Pancreas (tissue), 10 donors: ENCODE measurements around the gene SLC25A44. TPM values are rescaled to one million over a fixed set of nuclear protein-coding genes. Genes with fewer than 3 reads are reported as not detected.

Source experiments
- ATAC-seq, 4 donors: fragments of 200-7000 bp; cut with Tn5 transposase; one replicate each; pipeline versions ENCODE4 v1.8.0 to v1.9.1; 2020; ENCODE audit warnings: mild to moderate bottlenecking in 4 of 4, moderate library complexity in 4 of 4
- DNase-seq, 6 donors: peaks; one replicate each; pipeline ENCODE4 v3.0.0-alpha.2; 2020
- FAIRE-seq: peaks from 2 replicates; lab custom pipeline; 2012; peaks lifted over from hg19 to GRCh38; lab: Jason Lieb, UNC
- H3K27ac ChIP-seq, 4 donors: fragments of 200-600 bp; sonication (generic); 1 replicate in 3 of 4; 2 replicates in 1 of 4; pipeline versions ENCODE4 v1.5.0 to v1.8.0; 2020
- H3K27me3 ChIP-seq, 4 donors: fragments of 200-600 bp; one replicate each; pipeline ENCODE4 v1.8.0; 2021
- H3K36me3 ChIP-seq, 3 donors: fragments of 200-600 bp; sonication (generic) in 1 of 3; one replicate each; pipeline versions ENCODE4 v1.5.0 to v1.8.0; 2020 to 2021
- H3K4me1 ChIP-seq, 3 donors: fragments of 200-600 bp; one replicate each; pipeline ENCODE4 v1.8.0; 2021
- H3K4me3 ChIP-seq, 4 donors: fragments of 200-600 bp; sonication (generic) in 2 of 4; one replicate each; pipeline versions ENCODE4 v1.5.0 to v1.8.0; 2020 to 2021
- H3K9me3 ChIP-seq, 4 donors: fragments of 200-600 bp; one replicate each; pipeline ENCODE4 v1.8.0; 2021
- WGBS, 2 donors: extraction: QIAGEN DNeasy Blood & Tissue Kit; methylation state at CpG; one replicate each; pipeline ENCODE4 v1.1.7; 2013; 5-methylcytosine and 5-hydroxymethylcytosine counted together
- intact Hi-C, 3 donors: fragments of 100-400 bp; cut with DNase I; formaldehyde crosslinking; loops; one replicate each; pipeline versions ENCODE4 v1.11.1 to v1.14.2; 2022
- polyA plus RNA-seq, 2 donors: library from polyadenylated mRNA; stranded (reverse); fragments of 200-250 nt; gene quantifications; one replicate each; pipeline ENCODE4 v1.2.3, GENCODE V29; 2013
- total RNA-seq, 6 donors: library from RNA; stranded (reverse); fragmentation: NEBNext Ultra II Directional in 4 of 6; extraction: Animal tissue kit (Norgen Biotek cat#: 25700) in 4 of 6; gene quantifications; one replicate each; pipeline versions ENCODE4 v1.2.1 to v1.2.4, GENCODE V29; 2021 to 2023
- TF ChIP-seq, protein P1 (sequence below), 4 donors: fragments of 200-600 bp; sonication (generic) in 3 of 4; IDR thresholded peaks; one replicate each; pipeline versions ENCODE4 v1.5.0 to v1.8.0; 2021; ENCODE audit warnings: antibody characterized with exemption in 4 of 4
- donor health status: healthy with polysubstance abuse.
- donor health status: DM: no; HTN: no; CAD: no; lungs with moderate emphysema.
- donor health status: DM: no; HTN: no; CAD: no.
- donor health status: control.
- donor health status: control.
- donor health status: Bipolar disorder and iron deficiency.
- donor health status: DM: yes; HTN: yes; CAD: no.
- donor health status: DM: no; HTN: no; CAD: no.
- donor health status: DM: no; HTN: no; CAD: no.
- donor health status: DM: yes; HTN: yes; CAD: no.

SLC25A44 gene
- total and polyA plus RNA-seq, 8 donors, result 4.0 to 11.4 (median 6.7) TPM

DNA sequence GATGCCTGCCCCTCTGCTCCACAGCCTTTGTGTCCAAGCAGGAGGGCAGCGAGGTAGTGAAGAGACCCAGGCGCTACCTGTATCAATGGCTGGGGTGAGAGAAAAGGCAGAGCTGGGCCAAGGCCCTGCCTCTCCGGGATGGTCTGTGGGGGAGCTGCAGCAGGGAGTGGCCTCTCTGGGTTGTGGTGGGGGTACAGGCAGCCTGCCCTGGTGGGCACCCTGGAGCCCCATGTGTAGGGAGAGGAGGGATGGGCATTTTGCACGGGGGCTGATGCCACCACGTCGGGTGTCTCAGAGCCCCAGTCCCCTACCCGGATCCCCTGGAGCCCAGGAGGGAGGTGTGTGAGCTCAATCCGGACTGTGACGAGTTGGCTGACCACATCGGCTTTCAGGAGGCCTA, 48.8 kb downstream of the SLC25A44 start:
- H3K36me3 ChIP-seq, result peaks cover 0 to 17% (median 6%) of the 10 kb centered on the region in 3 donors
- H3K27me3 ChIP-seq, result no peaks in the 10 kb centered on the region
- intact Hi-C loops, result no loop called here
- H3K4me3 ChIP-seq, result no peak overlapping the region
- no peak for ATAC-seq
- WGBS, 2 donors, result 66 to 71% methylated on average over 10 of the region's 10 CpGs
- no peak for FAIRE-seq
- H3K9me3 ChIP-seq, result no peaks in the 10 kb centered on the region
- H3K4me1 ChIP-seq, result peaks cover 3 to 6% (median 6%) of the 10 kb centered on the region in 3 donors
- TF ChIP-seq, protein P1, sequence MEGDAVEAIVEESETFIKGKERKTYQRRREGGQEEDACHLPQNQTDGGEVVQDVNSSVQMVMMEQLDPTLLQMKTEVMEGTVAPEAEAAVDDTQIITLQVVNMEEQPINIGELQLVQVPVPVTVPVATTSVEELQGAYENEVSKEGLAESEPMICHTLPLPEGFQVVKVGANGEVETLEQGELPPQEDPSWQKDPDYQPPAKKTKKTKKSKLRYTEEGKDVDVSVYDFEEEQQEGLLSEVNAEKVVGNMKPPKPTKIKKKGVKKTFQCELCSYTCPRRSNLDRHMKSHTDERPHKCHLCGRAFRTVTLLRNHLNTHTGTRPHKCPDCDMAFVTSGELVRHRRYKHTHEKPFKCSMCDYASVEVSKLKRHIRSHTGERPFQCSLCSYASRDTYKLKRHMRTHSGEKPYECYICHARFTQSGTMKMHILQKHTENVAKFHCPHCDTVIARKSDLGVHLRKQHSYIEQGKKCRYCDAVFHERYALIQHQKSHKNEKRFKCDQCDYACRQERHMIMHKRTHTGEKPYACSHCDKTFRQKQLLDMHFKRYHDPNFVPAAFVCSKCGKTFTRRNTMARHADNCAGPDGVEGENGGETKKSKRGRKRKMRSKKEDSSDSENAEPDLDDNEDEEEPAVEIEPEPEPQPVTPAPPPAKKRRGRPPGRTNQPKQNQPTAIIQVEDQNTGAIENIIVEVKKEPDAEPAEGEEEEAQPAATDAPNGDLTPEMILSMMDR (IDR thresholded peaks at IDR 0.05), result no peak
- H3K27ac ChIP-seq, result no peak overlapping the region
- no peak for DNase-seq

DNA sequence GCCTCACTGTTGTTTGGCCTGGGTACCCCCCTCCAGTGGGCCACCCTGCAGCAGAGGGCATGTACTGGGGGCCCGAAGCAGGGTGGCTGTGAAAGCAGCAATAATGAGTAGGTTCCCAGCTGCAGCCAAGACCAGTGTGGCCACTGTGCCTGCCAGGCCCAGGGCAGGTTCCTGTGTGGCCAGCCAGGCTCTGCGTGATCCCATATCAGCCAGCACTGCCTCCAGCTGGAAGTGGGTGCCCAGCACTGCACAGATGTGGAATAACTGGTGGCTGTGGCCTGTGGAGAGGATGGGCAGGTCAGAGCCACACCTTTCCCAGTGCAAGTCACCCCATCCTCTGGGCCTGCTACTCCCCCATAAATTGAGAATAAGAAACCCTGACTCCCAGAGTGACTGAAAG, 50.2 kb downstream of the SLC25A44 start:
- TF ChIP-seq, protein P1 (IDR thresholded peaks at IDR 0.05), result no peak
- H3K36me3 ChIP-seq, result peaks cover 0 to 13% (median 0%) of the 10 kb centered on the region in 3 donors
- no peaks in the 10 kb centered on the region for H3K27me3 ChIP-seq
- peaks cover 3 to 6% (median 6%) of the 10 kb centered on the region in 3 donors for H3K4me1 ChIP-seq
- no peaks in the 10 kb centered on the region for H3K9me3 ChIP-seq
- ATAC-seq (no peak), DNase-seq (no peak), FAIRE-seq (no peak)
- intact Hi-C loops, result no loop called here
- H3K27ac ChIP-seq, result no peak overlapping the region
- H3K4me3 ChIP-seq, result no peak overlapping the region
- 55 to 63% methylated on average over 2 of the region's 2 CpGs for WGBS, 2 donors

DNA sequence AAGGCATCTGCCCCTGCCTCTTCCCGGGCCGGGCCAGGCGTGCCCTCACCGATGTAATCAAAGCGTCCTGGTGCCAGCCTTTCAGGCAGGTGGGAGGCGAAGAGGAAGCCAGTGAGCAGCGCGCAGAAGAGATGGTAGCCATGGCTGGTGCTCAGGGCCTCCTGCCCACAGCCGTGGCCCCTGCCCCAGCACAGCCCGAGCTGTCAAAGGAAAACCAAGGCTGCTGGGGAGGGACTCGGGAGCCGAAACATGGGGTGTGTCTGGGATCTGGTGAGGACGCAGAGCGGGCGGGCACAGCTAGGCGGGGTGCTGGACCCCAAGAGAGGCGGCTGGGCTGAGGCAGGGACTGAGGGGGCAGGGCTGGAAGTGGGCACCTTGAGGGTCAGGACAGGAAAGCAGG, 50.8 kb downstream of the SLC25A44 start:
- TF ChIP-seq, protein P1 (IDR thresholded peaks at IDR 0.05), result no peak
- H3K4me3 ChIP-seq, result no peak overlapping the region
- peaks cover 0 to 8% (median 0%) of the 10 kb centered on the region in 3 donors for H3K36me3 ChIP-seq
- WGBS, 2 donors, result 82 to 83% methylated on average over 17 of the region's 17 CpGs
- H3K4me1 ChIP-seq, result peaks cover 3 to 6% (median 6%) of the 10 kb centered on the region in 3 donors
- H3K9me3 ChIP-seq, result no peaks in the 10 kb centered on the region
- no peaks in the 10 kb centered on the region for H3K27me3 ChIP-seq
- ATAC-seq (no peak), DNase-seq (no peak), FAIRE-seq (no peak)
- intact Hi-C loops, result no loop called here
- H3K27ac ChIP-seq, result no peak overlapping the region

DNA sequence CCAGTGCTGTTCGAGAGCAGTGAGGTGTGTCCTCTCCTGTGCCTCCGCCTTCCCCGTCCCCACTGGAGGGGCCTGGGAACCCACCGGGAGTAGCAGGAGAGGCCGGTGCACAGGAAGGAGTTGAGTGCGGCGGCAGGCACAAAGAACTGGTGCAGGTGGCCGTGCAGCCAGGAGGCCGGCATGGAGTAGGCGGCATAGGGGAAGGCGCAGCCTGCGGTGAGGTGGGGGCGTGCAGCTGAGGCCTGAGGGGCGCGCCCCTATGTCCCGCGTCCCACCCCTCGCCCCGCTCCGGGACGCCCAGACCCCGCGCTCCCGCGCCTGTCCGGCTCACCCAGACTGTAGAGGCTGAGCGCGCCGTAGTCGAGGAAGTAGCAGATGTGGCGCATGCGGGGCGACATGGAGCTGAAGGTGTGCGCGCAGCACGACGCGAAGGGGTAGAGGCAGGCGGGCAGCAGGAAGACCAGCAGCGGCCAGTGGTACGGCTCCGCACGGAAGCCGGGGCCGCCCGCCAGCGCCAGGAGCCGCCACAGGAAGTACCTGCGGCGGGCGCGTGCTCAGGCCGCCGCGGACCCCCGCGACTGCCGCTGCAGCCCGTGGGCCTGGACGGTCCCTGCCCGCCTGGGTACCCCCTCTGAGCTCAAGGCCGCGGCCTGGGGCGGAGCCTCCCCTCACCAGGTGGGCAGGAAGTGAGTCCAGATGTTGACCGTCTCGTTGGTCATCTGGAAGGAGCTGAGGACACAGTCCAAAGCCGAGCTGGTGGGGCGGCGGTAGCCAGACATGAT, 51.7 kb downstream of the SLC25A44 start:
- ATAC-seq (peak; percentile 38 to 59 (median 52)), FAIRE-seq (no peak), DNase-seq (peak in 3 of 6 donors; percentile 37 to 72 (median 54))
- Histone ChIP-seq H3K4me3 (peak overlapping the region; percentile 19 to 45 (median 28)), H3K27me3 (no peaks in the 10 kb centered on the region), H3K4me1 (peaks cover 3 to 6% (median 6%) of the 10 kb centered on the region in 3 donors), H3K9me3 (no peaks in the 10 kb centered on the region), H3K36me3 (peaks cover 0 to 7% (median 0%) of the 10 kb centered on the region in 3 donors), H3K27ac (no peak overlapping the region)
- TF ChIP-seq, protein P1 (IDR thresholded peaks at IDR 0.05), result no peak
- intact Hi-C loops, result no loop called here
- WGBS, 2 donors, result 3% methylated on average over 63 to 69 of the region's 69 CpGs
